Activated CD4-positive, CD25-positive, alpha-beta regulatory T cell treated with anti-CD3 and anti-CD28 coated beads, Interleukin-2, amount 50 U/mL, for 16 hours (primary cell): ENCODE data around the gene LIME1.

Experiments used
- DNase-seq: peaks from one replicate; pipeline ENCODE4 v3.0.0-alpha.2; 2020; ENCODE audit warnings: low read depth, low spot score

Gene LIME1

DNA sequence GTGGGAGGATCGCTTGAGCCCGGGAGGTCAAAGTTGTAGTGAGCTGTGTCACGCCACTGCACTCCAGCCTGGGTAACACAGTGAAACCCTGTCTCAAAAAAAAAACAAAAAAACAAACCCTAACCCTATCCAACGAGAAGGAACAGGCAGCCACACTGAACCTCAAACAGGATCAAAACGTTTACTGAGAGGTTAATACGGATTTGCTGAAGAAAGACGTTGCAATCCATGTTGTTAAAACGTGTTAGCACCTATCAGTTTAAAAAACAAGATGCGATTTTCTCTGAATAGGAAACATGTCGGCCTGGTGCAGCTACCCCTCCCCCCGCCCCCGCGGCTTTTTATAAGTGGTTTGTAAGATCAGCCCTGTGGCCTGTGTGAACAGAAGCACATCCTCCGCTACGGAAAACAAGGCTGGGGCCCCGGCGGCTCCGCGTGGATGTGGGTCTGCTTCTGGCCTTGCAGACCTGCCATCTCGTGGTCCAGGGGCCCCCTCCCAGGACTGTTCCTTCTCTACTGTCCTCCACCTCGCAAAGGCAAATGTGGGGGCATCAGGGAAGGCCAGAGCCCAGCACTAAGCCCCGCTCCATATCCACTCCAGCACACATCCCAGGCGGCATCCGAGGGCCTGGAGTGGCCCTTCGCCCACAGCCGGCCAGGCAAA is 14.5 kb downstream of the LIME1 start:
- no peak for DNase-seq

DNA sequence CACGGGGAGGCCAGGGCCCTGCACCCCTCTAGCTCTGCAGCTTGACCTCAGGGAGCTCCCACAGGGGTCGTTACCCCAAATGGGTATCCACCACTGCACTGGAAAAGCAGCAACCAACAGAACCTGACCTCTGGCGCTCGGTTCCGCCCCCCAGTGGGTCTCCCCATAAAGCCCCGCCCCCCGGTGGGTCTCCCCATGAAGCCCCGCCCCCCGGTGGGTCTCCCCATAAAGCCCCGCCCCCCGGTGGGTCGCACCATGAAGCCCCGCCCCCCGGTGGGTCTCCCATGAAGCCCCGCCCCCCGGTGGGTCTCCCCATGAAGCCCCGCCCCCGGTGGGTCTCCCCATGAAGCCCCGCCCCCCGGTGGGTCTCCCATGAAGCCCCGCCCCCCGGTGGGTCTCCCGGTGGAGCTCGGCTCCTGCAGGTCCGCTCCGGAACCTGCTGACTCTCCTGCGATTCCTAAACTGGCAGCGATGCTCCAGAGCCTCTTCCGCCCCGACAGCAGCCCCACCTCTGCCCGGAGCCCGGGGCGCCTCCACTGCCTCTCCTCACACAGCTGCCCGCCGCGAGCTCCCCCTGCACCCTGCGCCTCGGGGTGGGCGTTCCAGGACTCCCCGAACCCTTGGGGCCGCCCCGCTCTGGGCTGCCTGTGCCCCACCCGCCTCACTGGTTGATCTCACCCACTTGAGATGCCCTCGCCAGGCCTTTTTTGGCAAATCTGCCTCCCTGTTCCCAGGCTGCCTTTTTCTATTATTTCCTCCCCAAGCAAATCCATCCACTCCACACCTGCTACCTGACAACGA is 15.2 kb downstream of the LIME1 start:
- DNase-seq = no peak

DNA sequence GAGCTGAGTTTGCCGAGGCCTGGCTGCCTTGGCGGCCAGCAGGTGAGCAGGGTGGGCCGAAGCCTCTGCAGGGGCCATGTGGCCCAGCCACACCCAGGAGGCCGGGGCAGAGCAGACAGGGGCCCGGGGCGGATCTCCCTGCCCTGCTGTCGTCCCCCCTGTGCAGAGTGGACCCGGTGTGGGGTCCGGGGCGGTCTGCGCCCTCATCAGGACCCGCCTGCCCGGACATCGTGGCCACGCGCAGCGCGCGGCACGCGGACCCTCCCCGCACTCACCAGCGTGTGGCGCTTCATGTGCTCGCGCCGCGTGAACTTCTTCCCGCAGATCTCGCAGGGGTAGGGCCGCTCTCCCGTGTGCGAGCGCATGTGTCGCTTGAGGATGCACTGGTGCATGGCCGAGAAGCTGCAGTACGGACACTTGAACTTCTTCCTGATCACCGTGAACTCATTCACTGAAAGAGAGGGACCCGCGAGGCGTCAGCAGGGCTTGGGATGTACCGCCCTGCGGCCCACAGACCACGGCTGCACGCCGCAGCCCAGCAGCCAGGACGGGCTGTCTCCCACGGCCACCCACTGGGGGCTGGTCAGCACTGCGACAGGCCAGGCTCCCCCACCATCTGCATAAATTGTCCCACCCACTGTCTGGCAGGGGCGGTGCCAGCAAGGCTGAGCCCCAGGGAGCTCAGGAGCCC is 16.1 kb downstream of the LIME1 start:
- DNase-seq = no peak

DNA sequence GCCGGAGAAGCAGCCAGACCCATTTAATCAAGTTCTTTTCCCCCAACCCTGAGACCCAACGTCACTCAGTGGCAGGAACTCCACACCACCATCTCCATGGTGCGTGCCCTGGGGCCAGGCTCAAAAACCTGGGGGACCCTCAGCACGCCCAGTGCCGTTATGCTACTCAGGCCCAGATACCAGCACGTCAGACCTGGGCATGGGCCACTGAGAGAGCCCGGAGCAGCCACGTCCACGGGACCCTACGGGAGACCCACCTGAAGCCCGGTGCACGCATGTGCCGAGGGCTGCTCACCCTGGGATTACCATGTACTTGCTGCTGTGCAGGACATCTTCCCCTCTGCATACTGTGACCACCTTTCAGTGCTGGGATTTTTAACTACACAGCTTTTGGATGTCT is 16.9 kb downstream of the LIME1 start:
- no peak for DNase-seq

DNA sequence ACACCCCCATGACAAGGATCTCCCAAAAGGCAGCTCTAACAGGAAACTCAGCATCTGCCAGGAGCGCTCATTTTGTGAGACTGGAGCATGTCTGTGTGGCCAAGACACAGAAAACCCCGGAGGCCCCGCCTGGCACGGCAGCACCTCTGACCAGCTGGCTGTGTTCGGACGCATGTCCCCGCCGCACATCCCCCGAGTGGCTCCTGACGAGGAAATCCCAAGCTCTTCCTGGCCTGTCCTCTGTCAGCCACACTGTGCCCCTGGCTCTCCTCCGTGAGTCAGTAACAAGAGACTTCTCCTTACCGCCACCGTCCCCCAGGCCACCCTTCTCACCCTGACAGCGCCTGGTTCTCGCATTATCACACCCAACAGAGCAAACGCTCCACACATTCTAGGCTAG is 17.5 kb downstream of the LIME1 start:
- DNase-seq = no peak

DNA sequence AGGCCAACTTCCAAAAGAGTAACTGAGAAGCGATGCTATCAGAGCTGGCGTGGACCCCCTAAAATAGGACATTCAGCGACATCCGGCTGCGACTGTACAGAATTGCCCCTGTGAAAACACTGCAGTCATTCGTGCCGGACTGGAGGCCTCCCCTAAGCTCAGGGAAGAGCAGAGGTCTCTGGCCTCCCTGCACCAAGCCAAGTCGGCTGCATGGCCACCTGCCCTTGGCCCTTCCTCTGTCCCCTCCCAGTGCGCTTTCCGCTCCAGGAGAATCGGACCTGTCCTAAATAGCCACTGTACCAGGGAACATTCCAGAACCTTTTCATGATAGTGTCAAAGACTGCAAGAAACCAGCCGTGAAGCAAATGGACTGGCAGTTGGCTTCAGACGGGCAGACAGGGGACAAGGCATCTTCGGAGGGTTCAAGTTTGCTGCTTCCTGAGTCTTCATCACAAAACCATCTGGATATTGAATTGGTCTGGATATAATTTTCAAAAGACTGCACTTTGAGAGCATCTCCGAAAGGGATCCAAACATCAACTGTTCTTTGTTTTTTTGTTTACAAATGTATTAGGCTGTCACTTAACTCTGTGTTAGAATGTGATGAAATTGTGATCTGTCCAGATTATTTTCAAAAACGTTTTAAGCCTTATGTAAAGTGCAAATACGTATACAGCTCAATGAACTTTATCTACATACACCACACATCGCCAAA is 19.6 kb downstream of the LIME1 start:
- DNase-seq = no peak

DNA sequence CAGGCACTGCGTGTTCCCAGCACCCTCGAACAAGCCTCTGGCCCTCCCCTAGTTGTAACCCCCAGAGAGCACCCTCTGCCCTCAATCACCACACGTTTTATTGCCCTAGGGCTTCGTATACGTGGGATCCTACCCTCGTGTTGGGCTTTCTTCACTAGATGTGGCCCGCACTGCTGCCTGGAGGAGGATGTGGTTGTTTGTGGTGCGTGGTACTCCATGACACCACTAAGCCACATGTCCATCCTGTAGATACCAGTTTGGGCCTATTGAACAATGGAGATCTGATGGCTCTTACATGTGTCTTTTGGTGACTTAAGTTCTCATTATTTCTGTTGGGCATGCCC is 20.2 kb downstream of the LIME1 start:
- no peak for DNase-seq

DNA sequence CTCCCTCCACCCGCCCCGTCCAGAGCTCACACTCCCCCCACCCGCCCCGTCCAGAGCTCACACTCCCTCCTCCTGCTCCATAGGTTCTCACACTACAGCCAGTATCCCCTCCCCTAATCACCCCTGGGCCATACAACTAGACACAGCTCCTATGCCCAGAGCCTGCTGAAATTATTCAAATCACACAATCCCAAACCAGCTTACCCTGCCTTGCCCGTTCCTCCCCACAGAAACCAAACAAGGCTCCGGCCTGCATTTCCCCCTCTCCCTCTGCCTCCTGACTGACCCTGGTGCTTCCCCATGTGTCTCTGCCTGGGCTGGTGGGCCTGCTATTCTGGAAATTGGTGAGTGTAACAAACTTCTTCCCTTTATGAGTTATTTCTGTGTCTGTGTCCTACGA is 21.7 kb downstream of the LIME1 start:
- DNase-seq = no peak

DNA sequence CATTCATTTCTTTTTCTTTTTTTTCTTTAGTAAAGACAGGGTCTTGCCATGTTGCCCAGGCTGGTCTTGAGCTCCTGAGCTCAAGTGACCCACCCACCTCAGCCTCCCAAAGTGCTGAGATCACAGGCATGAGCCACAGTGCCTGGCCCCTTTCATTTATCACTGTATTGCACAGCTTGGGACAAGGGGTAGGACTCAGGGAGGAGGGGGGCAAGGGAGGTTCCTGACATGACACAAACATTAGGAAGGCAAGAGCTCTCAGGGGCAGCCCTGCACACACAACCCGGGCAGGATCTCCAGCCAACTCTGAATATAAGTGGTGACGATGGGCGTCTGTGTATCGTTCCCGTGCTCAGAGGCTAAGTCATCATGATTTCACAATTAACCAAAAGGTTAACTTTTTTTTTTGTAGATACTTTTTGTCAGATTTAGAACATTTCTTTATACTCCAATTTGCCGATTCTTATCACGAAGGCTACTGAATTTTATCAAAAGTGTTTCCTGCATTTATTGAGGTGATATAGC is 23.0 kb downstream of the LIME1 start:
- no peak for DNase-seq

DNA sequence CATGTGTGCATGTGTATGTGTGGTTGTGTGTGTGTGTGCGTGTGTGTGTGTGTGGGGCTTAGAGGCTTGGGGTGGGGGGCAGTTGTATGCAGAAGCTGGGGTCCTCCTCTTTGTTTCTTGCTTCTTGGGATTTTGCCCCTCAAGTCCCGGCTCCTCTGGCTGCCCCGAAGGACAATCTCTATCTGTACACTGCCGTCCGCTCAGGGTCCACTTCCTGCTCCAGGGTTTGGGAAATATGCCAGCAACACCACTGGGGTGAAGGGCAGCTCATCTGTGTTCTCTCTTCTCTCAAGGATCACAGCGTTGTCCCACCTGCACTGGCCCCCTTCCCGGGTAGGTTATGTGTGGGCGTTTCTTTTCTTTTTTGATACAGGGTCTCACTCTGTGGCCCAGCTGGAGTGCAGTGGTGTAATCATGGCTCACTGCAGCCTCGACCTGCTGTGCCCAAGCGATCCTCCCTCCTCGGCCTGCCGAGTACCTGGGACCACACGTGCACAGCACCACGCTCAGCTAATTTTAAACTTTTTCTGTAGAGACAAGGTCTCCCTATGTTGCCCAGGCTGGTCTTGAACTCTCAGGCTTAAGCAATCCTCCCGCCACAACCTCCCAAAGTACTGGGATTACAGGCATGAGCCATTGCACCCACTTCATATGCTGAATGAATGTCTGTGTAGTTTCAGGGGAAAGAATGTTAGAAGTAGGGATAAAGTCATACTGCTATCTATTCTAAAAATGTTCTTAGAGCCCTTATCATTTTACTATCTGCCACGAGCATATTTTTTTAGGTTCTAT is 28.8 kb downstream of the LIME1 start:
- DNase-seq = no peak

DNA sequence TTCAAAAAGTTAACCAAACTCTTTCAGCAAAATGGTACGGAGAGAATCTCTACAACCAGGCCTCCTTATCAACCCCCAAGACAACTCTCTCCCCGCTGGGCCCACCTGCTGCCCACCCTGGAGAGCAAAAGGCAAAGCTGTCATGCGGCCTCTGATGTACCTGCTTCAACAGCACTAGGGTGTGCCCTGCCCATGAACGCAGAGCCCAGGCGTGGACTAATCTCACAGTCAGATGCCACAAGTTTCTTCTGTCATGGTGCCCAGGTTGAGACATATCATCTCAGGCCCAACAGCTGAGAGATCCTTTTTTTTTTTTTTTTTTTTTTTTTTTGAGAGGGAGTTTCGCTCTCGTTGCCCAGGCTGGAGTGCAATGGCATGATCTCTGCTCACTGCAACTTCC is 29.4 kb downstream of the LIME1 start:
- DNase-seq = no peak

DNA sequence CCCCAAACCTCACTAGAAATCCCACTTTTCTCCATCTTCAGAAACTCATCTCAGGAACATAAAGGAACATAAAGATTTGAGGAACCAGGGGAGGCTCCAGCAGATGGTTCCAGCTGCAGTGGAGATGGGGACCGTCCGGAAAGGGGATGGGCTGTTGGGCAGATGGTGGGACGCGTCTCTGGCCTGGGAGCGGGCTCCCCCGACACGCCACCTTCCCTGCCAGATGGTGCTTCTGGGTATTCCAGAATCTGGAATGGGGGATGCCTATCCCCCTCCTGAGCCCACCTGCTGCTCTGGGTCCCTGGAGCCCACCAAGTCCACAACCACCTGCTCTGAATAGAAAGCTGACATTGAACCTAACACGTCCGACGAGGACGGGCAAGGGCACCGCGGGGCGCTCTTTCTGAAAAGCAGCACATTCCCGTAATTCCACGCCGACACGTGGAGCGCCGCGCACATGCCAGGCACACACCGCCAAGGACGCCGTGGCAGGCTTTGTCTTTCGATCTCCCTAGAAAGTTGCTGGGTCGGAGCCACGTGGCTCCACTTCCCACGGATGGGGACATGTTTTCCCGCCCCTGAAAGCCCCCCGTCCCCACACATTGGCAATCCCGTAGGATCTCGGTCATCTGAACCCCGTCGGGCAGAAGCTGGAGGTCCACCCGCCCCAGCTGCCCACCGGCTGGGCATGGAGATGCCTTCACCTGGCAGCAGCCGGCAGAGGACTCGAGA is 30.4 kb downstream of the LIME1 start:
- no peak for DNase-seq

DNA sequence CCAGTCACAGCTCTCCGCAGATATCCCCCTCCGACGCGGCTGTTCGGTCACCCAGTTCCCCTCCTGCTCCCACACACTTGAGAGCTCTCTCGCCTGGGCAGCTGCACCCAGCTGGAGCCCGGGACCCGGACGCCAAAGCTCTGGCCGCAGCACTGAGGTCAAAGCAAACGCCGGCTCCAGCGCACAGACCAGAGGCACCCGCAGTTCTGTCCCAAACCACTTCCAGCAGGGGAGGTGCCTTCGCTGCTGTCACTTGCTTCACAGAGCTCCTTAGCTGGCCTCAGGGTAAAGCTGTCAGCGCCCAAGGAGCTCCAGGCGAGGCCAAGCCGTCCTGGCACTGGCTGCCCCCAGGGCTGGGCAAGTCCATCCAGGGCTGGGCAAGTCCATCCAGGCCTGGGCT is 31.0 kb downstream of the LIME1 start:
- DNase-seq = no peak

DNA sequence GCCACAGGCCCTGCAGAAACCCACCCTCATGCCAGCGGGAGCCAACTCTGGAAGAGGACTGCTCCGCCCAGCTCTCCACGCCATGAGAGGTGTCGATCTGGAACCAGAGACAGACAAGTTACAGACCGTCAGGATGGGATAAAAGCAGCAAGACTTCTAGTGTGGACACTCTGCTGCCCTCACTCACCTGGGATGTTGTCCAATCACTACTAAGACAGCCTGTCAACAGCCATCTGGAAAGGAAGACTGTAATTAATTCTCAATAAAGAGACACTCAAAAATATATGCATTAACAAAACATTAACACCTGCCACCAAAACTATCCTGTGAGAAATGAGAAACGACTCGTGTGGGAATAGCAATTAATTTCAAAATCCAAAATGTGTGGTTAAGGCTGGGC is 31.4 kb downstream of the LIME1 start:
- DNase-seq = no peak

DNA sequence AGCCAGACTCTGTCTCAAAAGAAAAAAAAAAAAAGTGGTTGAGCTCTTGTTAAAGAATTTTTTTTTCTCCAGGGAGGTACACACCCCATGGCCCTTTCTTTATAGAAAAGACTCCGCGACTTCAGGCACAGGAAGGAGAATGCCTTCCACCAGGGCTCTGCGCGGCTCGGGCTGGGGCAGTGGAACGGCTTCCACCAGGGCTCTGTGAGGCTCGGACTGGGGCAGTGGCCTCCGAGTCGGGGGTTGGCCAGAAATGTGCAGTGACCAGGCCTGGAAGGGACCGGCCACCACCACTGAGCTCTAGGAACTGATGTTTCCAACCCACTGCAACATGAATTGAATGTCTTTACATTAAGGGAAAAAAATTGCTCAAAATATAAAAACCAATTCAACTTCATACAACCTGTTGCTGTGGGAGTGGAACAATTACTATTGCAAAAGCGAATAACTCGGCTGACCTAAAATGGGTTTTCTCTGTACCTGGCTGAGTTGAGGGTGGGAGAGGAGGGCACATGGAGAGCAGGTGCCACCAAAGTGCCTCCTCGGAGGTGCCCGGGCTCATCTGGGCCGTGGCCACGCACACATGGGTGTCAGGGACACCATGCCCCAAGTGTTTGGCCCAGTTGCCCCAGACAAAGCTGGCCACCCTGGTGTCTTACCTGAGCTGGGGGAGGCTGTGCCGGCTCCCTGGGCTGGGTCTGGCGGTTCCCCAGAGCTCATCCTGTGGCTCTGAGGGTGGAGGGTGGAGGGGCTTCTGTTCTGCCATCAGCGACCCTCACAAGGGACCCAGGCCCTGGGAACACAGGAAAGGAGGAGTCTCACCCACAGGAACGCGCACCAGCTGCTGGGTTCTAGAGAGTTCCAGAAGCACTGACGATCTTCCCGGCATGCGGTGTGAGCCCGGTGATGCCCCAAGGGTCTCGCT is 32.4 kb downstream of the LIME1 start:
- DNase-seq = no peak

DNA sequence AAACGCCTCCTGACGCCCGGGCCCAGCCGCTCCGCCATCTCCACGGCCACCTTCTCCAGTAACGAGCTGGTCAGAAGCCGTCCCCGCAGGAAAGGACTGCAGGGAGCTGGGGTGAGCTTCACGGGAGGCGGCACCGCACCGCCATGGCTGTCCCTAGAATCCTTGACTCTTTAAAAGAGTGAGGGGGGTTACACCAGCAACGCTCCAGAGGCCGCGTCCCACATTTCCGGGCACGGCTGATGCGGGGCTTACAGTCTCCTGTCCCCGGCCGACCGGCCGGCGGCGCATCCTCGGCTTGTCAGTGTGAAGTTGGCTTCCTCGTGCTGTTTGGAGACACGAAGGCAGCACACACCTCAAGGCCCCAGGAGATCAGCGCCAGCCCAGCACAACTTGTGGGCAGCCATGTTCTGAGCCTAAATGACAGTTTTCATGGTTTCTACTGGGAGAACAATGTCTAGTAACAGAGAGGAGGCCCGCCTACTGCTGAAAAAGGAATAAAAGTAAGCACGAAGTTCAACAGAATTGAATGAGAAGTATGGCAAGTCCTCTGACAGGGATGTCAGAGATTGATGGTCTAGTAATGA is 33.5 kb downstream of the LIME1 start:
- DNase-seq = no peak

DNA sequence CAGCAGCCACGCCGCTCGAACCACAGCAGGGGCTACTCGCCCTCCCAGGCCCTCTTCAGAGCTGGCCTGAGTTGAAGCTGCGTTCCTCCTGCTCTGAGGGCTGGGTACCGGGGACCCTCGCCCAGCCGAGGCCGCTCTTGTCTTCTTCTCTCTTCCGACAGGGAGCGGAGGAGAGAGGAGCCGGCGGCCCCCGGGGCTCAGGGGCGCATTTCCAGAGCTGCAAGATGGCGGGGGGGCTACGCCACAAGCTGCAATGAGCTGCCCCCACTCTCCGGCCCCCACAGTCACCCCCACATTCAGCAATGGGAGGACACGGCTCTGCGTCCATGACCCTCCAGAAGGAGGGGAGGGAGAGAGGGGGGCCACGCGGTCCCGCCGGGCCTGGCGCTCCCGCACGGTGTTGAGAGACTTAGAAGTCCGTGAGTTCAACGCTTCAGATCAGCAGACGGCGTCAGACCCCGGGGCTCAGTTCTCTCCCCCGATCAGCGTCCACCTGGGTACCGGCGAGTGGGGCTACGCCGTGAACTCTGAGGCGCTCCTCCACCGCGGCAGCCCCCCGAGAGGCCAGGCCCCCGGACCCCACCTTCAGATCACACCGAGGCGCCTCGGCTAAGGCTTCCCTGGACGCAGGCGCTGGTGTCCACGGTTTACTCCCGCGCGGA is 34.7 kb downstream of the LIME1 start:
- DNase-seq = no peak

DNA sequence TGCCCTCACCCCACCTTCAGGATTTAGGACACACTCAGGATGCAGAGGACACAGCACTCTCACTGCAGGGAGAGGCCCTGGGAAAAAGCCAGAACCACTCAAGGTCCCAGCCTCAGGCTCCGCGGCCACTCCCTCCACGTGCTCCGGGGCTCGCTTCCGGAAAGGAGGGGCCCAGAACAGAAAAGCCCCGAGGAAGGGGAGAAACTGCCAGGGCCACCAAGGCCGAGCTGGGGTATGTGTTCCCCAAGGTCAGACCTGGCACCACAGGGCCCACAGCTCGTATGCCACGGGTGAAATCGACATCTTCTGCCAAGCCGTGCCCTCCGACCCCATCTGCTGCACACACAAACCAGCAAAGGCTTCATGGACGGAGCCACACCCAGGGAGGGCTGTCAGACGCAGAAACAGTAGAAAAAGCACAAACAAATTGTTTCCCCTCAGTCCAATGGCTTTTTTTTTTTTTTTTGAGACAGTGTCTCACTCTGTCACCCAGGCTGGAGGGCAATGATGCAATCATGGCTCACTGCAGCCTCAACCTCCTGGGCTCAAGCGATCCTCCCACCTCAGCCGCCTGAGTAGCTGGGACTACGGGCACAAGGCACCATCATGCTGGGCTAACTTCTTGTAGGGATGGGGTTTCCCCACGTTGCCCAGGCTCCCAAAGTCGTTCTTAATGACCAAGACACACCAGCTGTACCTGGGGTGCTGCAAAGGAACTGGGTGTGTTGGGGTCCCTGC is 36.5 kb downstream of the LIME1 start:
- DNase-seq = no peak
